GM23338 (cell line): Measurements from ENCODE around the gene UBTD1. TPM values are rescaled to one million over a fixed set of nuclear protein-coding genes. Genes with fewer than 3 reads are reported as not detected.

Experiments used
- ATAC-seq: fragments of 200-7000 bp; cut with Tn5 transposase; 3 replicates; pipeline ENCODE4 v1.9.1; 2020
- DNase-seq: peaks from one replicate; pipeline ENCODE4 v3.0.0-alpha.2; 2015; ENCODE audit warnings: low spot score
- H2AFZ ChIP-seq: fragments of 200-600 bp; sonication (generic); 2 replicates; pipeline ENCODE4 v1.8.0; 2016; ENCODE audit warnings: antibody characterized with exemption, mild to moderate bottlenecking, moderate library complexity
- H3F3A ChIP-seq: fragments of 200-600 bp; sonication (generic); replicated peaks from 2 replicates; pipeline ENCODE4 v1.8.0; 2017; ENCODE audit warnings: antibody characterized with exemption, mixed run types, low read depth
- H3K27ac ChIP-seq: fragments of 200-600 bp; sonication (generic); 2 replicates; pipeline ENCODE4 v1.6.1; 2016; ENCODE audit warnings: low read depth
- H3K27me3 ChIP-seq: fragments of 200-600 bp; sonication (generic); 2 replicates; pipeline ENCODE4 v1.8.0; 2016; ENCODE audit warnings: mild to moderate bottlenecking, mixed run types, moderate library complexity; ENCODE audit not compliant: insufficient read depth
- H3K36me3 ChIP-seq: fragments of 200-600 bp; sonication (generic); 2 replicates; pipeline ENCODE4 v1.8.0; 2016; ENCODE audit warnings: mild to moderate bottlenecking; ENCODE audit not compliant: insufficient read depth
- H3K4me1 ChIP-seq: fragments of 200-600 bp; sonication (generic); 2 replicates; pipeline ENCODE4 v1.8.0; 2016; ENCODE audit warnings: mild to moderate bottlenecking, moderate library complexity; ENCODE audit not compliant: insufficient read depth
- H3K4me2 ChIP-seq: fragments of 200-600 bp; sonication (generic); 2 replicates; pipeline ENCODE4 v1.7.1; 2017; ENCODE audit warnings: mixed run types
- H3K4me3 ChIP-seq: fragments of 200-600 bp; sonication (generic); 2 replicates; pipeline ENCODE4 v1.6.1; 2016; ENCODE audit warnings: mixed run types
- H3K79me2 ChIP-seq: fragments of 200-600 bp; sonication (generic); replicated peaks from 2 replicates; pipeline ENCODE4 v1.8.0; 2017; ENCODE audit warnings: mild to moderate bottlenecking; ENCODE audit not compliant: insufficient read depth
- H3K9me2 ChIP-seq: fragments of 200-600 bp; sonication (generic); 2 replicates; pipeline ENCODE4 v1.8.0; 2017; ENCODE audit not compliant: insufficient read depth
- H4K20me1 ChIP-seq: fragments of 200-600 bp; sonication (generic); replicated peaks from 2 replicates; pipeline ENCODE4 v1.8.0; 2017; ENCODE audit warnings: mild to moderate bottlenecking; ENCODE audit not compliant: insufficient read depth
- H3K27ac Mint-ChIP-seq: 2 replicates; pipeline ENCODE4 v1.8.0; 2020; ENCODE audit warnings: inconsistent platforms, mild to moderate bottlenecking, moderate library complexity, mixed read lengths
- H3K27me3 Mint-ChIP-seq: 3 replicates; pipeline ENCODE4 v1.8.0; 2022; ENCODE audit warnings: low read depth, mild to moderate bottlenecking, moderate library complexity, mixed read lengths, inconsistent platforms; ENCODE audit not compliant: insufficient read depth, poor library complexity
- H3K36me3 Mint-ChIP-seq: 3 replicates; pipeline ENCODE4 v1.8.0; 2021; ENCODE audit warnings: low read depth, mild to moderate bottlenecking, inconsistent platforms, moderate library complexity, mixed read lengths
- H3K4me1 Mint-ChIP-seq: 3 replicates; pipeline ENCODE4 v1.8.0; 2020; ENCODE audit warnings: mild to moderate bottlenecking, inconsistent platforms, mixed read lengths
- H3K4me3 Mint-ChIP-seq: 3 replicates; pipeline ENCODE4 v1.8.0; 2021; ENCODE audit warnings: moderate library complexity, mild to moderate bottlenecking, inconsistent platforms, mixed read lengths
- H3K9me3 Mint-ChIP-seq: 3 replicates; pipeline ENCODE4 v1.8.0; 2020; ENCODE audit warnings: moderate library complexity, mild to moderate bottlenecking, inconsistent platforms, mixed read lengths
- CREB1 ChIP-seq: fragments of 250-450 bp; sonication (Bioruptor Pico); IDR thresholded peaks from 2 replicates; pipeline ENCODE4 v1.5.0; 2020; ENCODE audit warnings: low read depth, mild to moderate bottlenecking, moderate library complexity
- EZH2 ChIP-seq: fragments of 200-600 bp; sonication (generic); IDR thresholded peaks from one replicate; pipeline ENCODE4 v1.8.0; 2017; ENCODE audit warnings: antibody characterized with exemption, mild to moderate bottlenecking, low read depth; ENCODE audit not compliant: unreplicated experiment
- EZH2phosphoT487 ChIP-seq: fragments of 200-600 bp; sonication (generic); IDR thresholded peaks from one replicate; pipeline ENCODE4 v1.8.1; 2018; ENCODE audit warnings: antibody characterized with exemption; ENCODE audit not compliant: unreplicated experiment
- JUNB ChIP-seq: IDR thresholded peaks from one replicate; pipeline ENCODE4 v1.6.1; 2016; ENCODE audit warnings: antibody characterized with exemption; ENCODE audit not compliant: unreplicated experiment
- NANOG ChIP-seq: IDR thresholded peaks from 2 replicates; pipeline ENCODE4 v1.6.1; 2016; ENCODE audit warnings: antibody characterized with exemption, borderline replicate concordance
- POLR2AphosphoS5 ChIP-seq: IDR thresholded peaks from 2 replicates; pipeline ENCODE4 v1.6.1; 2016; ENCODE audit warnings: antibody characterized with exemption, low read depth
- STAT1 ChIP-seq: IDR thresholded peaks from one replicate; pipeline ENCODE4 v1.6.1; 2016; ENCODE audit warnings: antibody characterized with exemption; ENCODE audit not compliant: unreplicated experiment
- ZNF114 ChIP-seq: fragments of 250-450 bp; sonication (Bioruptor Pico); IDR thresholded peaks from 2 replicates; pipeline ENCODE4 v1.5.0; 2020; ENCODE audit warnings: mild to moderate bottlenecking, moderate library complexity
- ZNF331 ChIP-seq: fragments of 250-450 bp; sonication (Bioruptor Pico); IDR thresholded peaks from 2 replicates; pipeline ENCODE4 v1.5.0; 2020; ENCODE audit warnings: low read depth, mild to moderate bottlenecking, moderate library complexity
- polyA plus RNA-seq: library from polyadenylated mRNA; unstranded; fragments of >200 nt; fragmentation: Nextera tagmentation; extraction: Ambion mirVana; gene quantifications from 2 replicates; pipeline ENCODE4 v1.2.1, GENCODE V29; 2016
- total RNA-seq: library from RNA; depleted of rRNA; stranded (reverse); fragments of >200 nt; shearing (Covaris generic); gene quantifications from 2 replicates; pipeline ENCODE4 v1.2.3, GENCODE V29; 2014
- TF ChIP-seq, protein P1 (sequence below): IDR thresholded peaks from 2 replicates; pipeline ENCODE4 v1.6.1; 2016; ENCODE audit warnings: antibody characterized with exemption
- TF ChIP-seq, protein P2 (sequence below), 2 experiments: fragments of 200-600 bp in 1 of 2; sonication (generic) in 1 of 2; conservative IDR thresholded peaks; 2 replicates each; pipeline versions ENCODE4 v1.5.1 to v1.6.1; 2016 to 2017; ENCODE audit warnings: antibody characterized with exemption in 2 of 2, low read depth in 2 of 2, mild to moderate bottlenecking in 2 of 2, moderate library complexity in 1 of 2
- TF ChIP-seq, protein P3 (sequence below): fragments of 250-450 bp; sonication (Bioruptor Pico); IDR thresholded peaks from 2 replicates; pipeline ENCODE4 v1.5.0; 2020; ENCODE audit warnings: mild to moderate bottlenecking, moderate library complexity
- TF ChIP-seq, protein P4 (sequence below): IDR thresholded peaks from one replicate; pipeline ENCODE4 v1.6.1; 2018; ENCODE audit warnings: antibody characterized with exemption; ENCODE audit not compliant: unreplicated experiment

The UBTD1 gene
- total and polyA plus RNA-seq, 2 experiments from 2014 or later, result 17.3 to 29.0 TPM

DNA sequence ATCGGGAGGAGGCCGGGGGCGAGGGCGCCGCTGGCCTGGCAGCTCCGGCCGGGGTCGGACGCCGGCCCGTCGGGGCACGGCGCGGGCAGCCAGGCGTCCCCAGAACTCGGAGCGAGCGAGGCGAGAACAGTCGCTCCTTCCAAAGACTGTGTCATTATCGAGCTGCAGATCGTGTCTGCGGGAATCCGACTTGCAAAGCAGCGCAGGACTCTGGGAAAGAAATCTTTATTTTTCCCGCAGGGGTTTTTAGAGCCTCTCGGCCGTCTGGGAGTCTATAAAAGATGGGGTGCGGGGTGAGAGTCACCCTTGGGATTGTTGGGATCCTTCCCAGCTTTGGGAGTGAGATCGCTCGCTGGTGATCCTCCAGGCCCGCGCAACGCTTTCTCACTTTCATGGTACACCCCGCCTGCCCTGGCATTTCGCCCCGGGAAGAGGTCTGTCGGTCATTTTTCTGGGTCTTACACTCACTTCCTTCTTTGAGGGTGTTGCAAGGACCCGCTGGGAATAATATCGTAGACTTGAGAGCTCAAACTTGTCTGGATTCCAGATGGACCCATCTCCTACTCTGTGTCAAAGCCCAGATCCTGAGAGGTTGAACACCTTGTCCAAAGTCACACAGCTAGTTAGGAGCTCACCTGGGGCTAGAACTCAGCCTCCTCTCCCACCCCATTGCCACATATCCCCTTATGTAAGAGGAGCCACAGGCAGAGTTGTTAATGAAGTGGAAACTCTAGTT lies 1.0 kb downstream of the UBTD1 start:
- H3K4me2 ChIP-seq, result peak overlapping the region; percentile 94
- peaks cover 50% of the 10 kb centered on the region for H4K20me1 ChIP-seq
- peaks cover 22% of the 10 kb centered on the region for H3K27me3 Mint-ChIP-seq
- peak overlapping the region; percentile 79 for H3K4me3 Mint-ChIP-seq
- peaks cover 40% of the 10 kb centered on the region for H3K4me1 Mint-ChIP-seq
- TF ChIP-seq, protein P1, sequence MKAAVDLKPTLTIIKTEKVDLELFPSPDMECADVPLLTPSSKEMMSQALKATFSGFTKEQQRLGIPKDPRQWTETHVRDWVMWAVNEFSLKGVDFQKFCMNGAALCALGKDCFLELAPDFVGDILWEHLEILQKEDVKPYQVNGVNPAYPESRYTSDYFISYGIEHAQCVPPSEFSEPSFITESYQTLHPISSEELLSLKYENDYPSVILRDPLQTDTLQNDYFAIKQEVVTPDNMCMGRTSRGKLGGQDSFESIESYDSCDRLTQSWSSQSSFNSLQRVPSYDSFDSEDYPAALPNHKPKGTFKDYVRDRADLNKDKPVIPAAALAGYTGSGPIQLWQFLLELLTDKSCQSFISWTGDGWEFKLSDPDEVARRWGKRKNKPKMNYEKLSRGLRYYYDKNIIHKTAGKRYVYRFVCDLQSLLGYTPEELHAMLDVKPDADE, result no peak
- TF ChIP-seq STAT1, result no peak
- TF ChIP-seq POLR2AphosphoS5, result no peak
- TF ChIP-seq CREB1, result no peak
- TF ChIP-seq ZNF331 (CRISPR knock-in tag), result no peak
- TF ChIP-seq EZH2, result no peak
- TF ChIP-seq NANOG, result no peak
- TF ChIP-seq ZNF114 (CRISPR knock-in tag), result no peak
- TF ChIP-seq, protein P2, sequence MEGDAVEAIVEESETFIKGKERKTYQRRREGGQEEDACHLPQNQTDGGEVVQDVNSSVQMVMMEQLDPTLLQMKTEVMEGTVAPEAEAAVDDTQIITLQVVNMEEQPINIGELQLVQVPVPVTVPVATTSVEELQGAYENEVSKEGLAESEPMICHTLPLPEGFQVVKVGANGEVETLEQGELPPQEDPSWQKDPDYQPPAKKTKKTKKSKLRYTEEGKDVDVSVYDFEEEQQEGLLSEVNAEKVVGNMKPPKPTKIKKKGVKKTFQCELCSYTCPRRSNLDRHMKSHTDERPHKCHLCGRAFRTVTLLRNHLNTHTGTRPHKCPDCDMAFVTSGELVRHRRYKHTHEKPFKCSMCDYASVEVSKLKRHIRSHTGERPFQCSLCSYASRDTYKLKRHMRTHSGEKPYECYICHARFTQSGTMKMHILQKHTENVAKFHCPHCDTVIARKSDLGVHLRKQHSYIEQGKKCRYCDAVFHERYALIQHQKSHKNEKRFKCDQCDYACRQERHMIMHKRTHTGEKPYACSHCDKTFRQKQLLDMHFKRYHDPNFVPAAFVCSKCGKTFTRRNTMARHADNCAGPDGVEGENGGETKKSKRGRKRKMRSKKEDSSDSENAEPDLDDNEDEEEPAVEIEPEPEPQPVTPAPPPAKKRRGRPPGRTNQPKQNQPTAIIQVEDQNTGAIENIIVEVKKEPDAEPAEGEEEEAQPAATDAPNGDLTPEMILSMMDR (conservative IDR thresholded peaks at IDR 0.05; ENCODE audit: low read depth in 2 of 2), result no peak
- TF ChIP-seq EZH2phosphoT487, result no peak
- TF ChIP-seq, protein P3, sequence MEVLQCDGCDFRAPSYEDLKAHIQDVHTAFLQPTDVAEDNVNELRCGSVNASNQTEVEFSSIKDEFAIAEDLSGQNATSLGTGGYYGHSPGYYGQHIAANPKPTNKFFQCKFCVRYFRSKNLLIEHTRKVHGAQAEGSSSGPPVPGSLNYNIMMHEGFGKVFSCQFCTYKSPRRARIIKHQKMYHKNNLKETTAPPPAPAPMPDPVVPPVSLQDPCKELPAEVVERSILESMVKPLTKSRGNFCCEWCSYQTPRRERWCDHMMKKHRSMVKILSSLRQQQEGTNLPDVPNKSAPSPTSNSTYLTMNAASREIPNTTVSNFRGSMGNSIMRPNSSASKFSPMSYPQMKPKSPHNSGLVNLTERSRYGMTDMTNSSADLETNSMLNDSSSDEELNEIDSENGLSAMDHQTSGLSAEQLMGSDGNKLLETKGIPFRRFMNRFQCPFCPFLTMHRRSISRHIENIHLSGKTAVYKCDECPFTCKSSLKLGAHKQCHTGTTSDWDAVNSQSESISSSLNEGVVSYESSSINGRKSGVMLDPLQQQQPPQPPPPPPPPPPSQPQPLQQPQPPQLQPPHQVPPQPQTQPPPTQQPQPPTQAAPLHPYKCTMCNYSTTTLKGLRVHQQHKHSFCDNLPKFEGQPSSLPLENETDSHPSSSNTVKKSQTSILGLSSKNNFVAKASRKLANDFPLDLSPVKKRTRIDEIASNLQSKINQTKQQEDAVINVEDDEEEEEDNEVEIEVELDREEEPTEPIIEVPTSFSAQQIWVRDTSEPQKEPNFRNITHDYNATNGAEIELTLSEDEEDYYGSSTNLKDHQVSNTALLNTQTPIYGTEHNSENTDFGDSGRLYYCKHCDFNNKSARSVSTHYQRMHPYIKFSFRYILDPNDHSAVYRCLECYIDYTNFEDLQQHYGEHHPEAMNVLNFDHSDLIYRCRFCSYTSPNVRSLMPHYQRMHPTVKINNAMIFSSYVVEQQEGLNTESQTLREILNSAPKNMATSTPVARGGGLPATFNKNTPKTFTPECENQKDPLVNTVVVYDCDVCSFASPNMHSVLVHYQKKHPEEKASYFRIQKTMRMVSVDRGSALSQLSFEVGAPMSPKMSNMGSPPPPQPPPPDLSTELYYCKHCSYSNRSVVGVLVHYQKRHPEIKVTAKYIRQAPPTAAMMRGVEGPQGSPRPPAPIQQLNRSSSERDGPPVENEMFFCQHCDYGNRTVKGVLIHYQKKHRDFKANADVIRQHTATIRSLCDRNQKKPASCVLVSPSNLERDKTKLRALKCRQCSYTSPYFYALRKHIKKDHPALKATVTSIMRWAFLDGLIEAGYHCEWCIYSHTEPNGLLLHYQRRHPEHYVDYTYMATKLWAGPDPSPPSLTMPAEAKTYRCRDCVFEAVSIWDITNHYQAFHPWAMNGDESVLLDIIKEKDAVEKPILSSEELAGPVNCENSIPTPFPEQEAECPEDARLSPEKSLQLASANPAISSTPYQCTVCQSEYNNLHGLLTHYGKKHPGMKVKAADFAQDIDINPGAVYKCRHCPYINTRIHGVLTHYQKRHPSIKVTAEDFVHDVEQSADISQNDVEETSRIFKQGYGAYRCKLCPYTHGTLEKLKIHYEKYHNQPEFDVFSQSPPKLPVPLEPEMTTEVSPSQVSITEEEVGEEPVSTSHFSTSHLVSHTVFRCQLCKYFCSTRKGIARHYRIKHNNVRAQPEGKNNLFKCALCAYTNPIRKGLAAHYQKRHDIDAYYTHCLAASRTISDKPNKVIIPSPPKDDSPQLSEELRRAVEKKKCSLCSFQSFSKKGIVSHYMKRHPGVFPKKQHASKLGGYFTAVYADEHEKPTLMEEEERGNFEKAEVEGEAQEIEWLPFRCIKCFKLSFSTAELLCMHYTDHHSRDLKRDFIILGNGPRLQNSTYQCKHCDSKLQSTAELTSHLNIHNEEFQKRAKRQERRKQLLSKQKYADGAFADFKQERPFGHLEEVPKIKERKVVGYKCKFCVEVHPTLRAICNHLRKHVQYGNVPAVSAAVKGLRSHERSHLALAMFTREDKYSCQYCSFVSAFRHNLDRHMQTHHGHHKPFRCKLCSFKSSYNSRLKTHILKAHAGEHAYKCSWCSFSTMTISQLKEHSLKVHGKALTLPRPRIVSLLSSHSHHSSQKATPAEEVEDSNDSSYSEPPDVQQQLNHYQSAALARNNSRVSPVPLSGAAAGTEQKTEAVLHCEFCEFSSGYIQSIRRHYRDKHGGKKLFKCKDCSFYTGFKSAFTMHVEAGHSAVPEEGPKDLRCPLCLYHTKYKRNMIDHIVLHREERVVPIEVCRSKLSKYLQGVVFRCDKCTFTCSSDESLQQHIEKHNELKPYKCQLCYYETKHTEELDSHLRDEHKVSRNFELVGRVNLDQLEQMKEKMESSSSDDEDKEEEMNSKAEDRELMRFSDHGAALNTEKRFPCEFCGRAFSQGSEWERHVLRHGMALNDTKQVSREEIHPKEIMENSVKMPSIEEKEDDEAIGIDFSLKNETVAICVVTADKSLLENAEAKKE, result no peak
- TF ChIP-seq, protein P4, sequence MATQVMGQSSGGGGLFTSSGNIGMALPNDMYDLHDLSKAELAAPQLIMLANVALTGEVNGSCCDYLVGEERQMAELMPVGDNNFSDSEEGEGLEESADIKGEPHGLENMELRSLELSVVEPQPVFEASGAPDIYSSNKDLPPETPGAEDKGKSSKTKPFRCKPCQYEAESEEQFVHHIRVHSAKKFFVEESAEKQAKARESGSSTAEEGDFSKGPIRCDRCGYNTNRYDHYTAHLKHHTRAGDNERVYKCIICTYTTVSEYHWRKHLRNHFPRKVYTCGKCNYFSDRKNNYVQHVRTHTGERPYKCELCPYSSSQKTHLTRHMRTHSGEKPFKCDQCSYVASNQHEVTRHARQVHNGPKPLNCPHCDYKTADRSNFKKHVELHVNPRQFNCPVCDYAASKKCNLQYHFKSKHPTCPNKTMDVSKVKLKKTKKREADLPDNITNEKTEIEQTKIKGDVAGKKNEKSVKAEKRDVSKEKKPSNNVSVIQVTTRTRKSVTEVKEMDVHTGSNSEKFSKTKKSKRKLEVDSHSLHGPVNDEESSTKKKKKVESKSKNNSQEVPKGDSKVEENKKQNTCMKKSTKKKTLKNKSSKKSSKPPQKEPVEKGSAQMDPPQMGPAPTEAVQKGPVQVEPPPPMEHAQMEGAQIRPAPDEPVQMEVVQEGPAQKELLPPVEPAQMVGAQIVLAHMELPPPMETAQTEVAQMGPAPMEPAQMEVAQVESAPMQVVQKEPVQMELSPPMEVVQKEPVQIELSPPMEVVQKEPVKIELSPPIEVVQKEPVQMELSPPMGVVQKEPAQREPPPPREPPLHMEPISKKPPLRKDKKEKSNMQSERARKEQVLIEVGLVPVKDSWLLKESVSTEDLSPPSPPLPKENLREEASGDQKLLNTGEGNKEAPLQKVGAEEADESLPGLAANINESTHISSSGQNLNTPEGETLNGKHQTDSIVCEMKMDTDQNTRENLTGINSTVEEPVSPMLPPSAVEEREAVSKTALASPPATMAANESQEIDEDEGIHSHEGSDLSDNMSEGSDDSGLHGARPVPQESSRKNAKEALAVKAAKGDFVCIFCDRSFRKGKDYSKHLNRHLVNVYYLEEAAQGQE, result no peak
- TF ChIP-seq JUNB, result no peak
- no peaks in the 10 kb centered on the region; the same call in 2 of the 3 replicates for H3K9me3 Mint-ChIP-seq
- no peak overlapping the region for H3K27ac Mint-ChIP-seq
- no peak overlapping the region for H3K27ac ChIP-seq
- no peak for ATAC-seq
- H3K79me2 ChIP-seq, result peaks cover 67% of the 10 kb centered on the region
- H3K36me3 Mint-ChIP-seq, result no peaks in the 10 kb centered on the region; the same call in 2 of the 3 replicates
- peaks cover 18% of the 10 kb centered on the region for H3K27me3 ChIP-seq
- DNase-seq, result peak; percentile 35
- H3K4me1 ChIP-seq, result peaks cover 40% of the 10 kb centered on the region
- H3K4me3 ChIP-seq, result peak overlapping the region; percentile 99
- H3K36me3 ChIP-seq, result no peaks in the 10 kb centered on the region
- no peak overlapping the region; the same call in 1 of the 2 replicates for H2AFZ ChIP-seq
- peaks cover 14% of the 10 kb centered on the region; the same call in 1 of the 2 replicates for H3F3A ChIP-seq
- no peaks in the 10 kb centered on the region for H3K9me2 ChIP-seq
